K562 (cell line): ENCODE measurements around the gene SLAMF7. TPM values are rescaled to one million over a fixed set of nuclear protein-coding genes. Genes with fewer than 3 reads are reported as not detected.

Experiments
- E2F3 ChIP-seq: fragments of 250-450 bp; sonication (Bioruptor Pico); IDR thresholded peaks from 2 replicates; pipeline ENCODE4 v1.4.0; 2020; ENCODE audit warnings: mild to moderate bottlenecking
- ERF ChIP-seq: fragments of 450-650 bp; formaldehyde crosslinking; IDR thresholded peaks from 2 replicates; pipeline ENCODE4 v1.4.0; 2020; ENCODE audit warnings: mild to moderate bottlenecking, mixed read lengths
- TAF1 ChIP-seq: IDR thresholded peaks from 2 replicates; pipeline ENCODE4 v1.6.1; 2011; ENCODE audit warnings: mild to moderate bottlenecking, low read length, moderate library complexity; ENCODE audit not compliant: insufficient read depth, control insufficient read depth, severe bottlenecking; ENCODE audit errors: extremely low read depth
- ZFP1 ChIP-seq: fragments of 450-650 bp; formaldehyde crosslinking; IDR thresholded peaks from 2 replicates; pipeline ENCODE4 v1.4.0; 2020; ENCODE audit warnings: mild to moderate bottlenecking, mixed read lengths
- ZNF707 ChIP-seq: fragments of 250-450 bp; sonication (Bioruptor Pico); conservative IDR thresholded peaks from 2 replicates; pipeline ENCODE4 v1.8.0; 2022; ENCODE audit warnings: inconsistent platforms, mild to moderate bottlenecking, moderate library complexity
- ZSCAN32 ChIP-seq: fragments of 450-650 bp; formaldehyde crosslinking; IDR thresholded peaks from 2 replicates; pipeline ENCODE4 v1.4.0; 2020; ENCODE audit warnings: mild to moderate bottlenecking, moderate library complexity
- polyA plus RNA-seq, 8 experiments: library from polyadenylated mRNA; depleted of rRNA in 4 of 8; stranded (reverse) in 5 of 8; unstranded in 3 of 8; fragments of >200 nt; fragmentation: Nextera tagmentation in 2 of 8; fragmentation: Illumina TruSeq in 1 of 8; extraction: Ambion mirVana in 2 of 8; extraction: Trizol in 1 of 8; gene quantifications; 2 replicates each; pipeline versions ENCODE4 v1.2.1 to v1.2.3, GENCODE V29; 2011 to 2014; ENCODE audit warnings: inconsistent platforms in 1 of 8, missing spikeins in 1 of 8
- total RNA-seq, 7 experiments: library from RNA; depleted of rRNA in 6 of 7; stranded (reverse); fragments of >200 nt in 6 of 7; fragmentation: Illumina TruSeq in 2 of 7; extraction: Trizol in 2 of 7; gene quantifications; 2 replicates each; pipeline versions ENCODE4 v1.2.1 to v1.2.3, GENCODE V29; 2011 to 2021; ENCODE audit warnings: low replicate concordance in 1 of 7
- TF ChIP-seq, protein P1 (sequence below), 2 experiments: fragments of 450-650 bp; IDR thresholded peaks; 2 replicates each; pipeline ENCODE4 v1.6.1; 2016; ENCODE audit warnings: mild to moderate bottlenecking in 2 of 2, borderline replicate concordance in 1 of 2, low read depth in 1 of 2, moderate library complexity in 1 of 2
- TF ChIP-seq, protein P2 (sequence below): fragments of 250-450 bp; sonication (Bioruptor Pico); IDR thresholded peaks from 2 replicates; pipeline ENCODE4 v1.8.0; 2021; ENCODE audit warnings: borderline replicate concordance, mild to moderate bottlenecking, moderate library complexity; ENCODE audit not compliant: poor library complexity, severe bottlenecking
- TF ChIP-seq, protein P3 (sequence below), 2 experiments: fragments of 450-650 bp; IDR thresholded peaks; 2 replicates each; pipeline ENCODE4 v1.6.1; 2016

Gene SLAMF7
- total and polyA plus RNA-seq, 9 of the 15 experiments (the other 6 are each of a cell fraction or from before 2014, with no cell fraction given) = 0.11 to 1.2 (median 0.22) TPM; not detected in 2

DNA sequence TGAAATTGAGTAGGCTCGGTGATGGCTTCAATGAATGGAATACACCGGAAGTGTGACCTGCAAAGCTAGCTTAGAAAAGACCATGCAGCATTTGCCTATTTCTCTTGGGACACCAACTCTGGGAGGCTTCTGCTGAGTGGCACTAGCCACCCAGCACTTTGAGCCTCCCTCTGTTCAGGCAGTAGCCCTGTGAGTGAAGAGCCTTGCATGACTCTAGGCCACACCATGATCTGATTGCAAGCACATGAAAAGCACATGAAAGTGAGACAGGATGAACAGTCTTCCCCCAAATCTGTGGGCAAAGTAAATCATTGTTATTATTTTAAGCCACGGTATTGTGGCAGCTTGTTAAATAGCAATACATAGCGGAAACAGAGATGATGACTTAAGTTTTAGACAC is 30.2 kb upstream of the SLAMF7 start (continued):
- TF ChIP-seq, protein P1, sequence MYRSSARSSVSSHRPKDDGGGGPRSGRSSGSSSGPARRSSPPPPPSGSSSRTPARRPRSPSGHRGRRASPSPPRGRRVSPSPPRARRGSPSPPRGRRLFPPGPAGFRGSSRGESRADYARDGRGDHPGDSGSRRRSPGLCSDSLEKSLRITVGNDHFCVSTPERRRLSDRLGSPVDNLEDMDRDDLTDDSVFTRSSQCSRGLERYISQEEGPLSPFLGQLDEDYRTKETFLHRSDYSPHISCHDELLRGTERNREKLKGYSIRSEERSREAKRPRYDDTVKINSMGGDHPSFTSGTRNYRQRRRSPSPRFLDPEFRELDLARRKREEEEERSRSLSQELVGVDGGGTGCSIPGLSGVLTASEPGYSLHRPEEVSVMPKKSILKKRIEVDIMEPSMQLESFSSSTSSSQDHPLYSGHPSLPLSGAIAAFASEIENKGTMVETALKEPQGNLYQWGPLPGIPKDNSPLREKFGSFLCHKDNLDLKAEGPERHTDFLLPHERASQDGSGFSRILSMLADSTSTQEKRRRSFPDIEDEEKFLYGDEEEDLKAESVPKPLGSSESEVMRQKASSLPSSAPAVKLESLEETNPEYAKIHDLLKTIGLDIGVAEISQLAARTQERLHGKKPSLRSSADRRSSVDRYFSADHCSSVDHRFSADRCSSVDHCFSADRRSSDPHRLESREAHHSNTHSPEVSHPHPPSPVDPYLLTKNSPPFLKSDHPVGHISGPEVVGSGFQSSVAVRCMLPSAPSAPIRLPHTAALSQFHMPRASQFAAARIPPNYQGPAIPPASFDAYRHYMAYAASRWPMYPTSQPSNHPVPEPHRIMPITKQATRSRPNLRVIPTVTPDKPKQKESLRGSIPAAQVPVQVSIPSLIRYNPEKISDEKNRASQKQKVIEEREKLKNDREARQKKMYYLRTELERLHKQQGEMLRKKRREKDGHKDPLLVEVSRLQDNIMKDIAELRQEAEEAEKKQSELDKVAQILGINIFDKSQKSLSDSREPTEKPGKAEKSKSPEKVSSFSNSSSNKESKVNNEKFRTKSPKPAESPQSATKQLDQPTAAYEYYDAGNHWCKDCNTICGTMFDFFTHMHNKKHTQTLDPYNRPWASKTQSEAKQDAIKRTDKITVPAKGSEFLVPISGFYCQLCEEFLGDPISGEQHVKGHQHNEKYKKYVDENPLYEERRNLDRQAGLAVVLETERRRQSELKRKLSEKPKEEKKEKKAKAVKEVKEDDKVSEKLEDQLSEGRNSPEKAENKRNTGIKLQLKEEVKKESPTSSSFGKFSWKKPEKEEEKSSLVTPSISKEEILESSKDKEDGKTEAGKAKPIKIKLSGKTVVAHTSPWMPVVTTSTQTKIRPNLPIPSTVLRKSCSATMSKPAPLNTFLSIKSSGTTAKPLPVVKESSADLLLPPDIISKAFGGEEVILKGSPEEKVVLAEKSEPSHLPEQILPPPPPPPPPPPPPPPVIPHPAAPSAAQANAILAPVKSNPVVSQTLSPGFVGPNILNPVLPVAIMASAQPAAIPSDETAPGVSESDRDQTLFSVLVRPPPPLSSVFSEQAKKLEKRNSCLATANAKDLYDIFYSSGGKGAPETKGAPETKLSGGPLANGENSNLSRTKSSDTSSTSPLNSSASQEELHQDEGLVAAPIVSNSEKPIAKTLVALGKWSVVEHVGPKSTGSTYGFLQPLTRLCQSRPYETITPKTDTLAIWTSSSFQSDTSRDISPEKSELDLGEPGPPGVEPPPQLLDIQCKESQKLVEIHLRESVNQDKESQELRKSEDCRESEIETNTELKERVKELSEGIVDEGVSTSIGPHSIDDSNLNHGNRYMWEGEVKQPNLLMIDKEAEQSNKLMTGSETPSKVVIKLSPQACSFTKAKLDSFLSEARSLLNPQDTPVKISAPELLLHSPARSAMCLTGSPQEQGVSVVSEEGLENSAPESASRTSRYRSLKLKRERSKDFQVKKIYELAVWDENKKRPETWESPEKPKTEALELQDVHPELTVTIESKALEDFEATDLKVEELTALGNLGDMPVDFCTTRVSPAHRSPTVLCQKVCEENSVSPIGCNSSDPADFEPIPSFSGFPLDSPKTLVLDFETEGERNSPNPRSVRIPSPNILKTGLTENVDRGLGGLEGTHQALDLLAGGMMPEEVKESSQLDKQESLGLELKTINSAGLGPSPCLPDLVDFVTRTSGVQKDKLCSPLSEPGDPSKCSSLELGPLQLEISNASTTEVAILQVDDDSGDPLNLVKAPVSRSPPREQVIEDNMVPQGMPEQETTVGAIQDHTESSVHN (IDR thresholded peaks at IDR 0.05; ENCODE audit: borderline replicate concordance in 1 of 2, low read depth in 1 of 2) = no peak
- TF ChIP-seq ZSCAN32 (CRISPR knock-in tag) (no peak), E2F3 (CRISPR knock-in tag) (no peak), ERF (CRISPR knock-in tag) (no peak), TAF1 (no peak), ZFP1 (CRISPR knock-in tag) (no peak), ZNF707 (CRISPR knock-in tag) (no peak)
- TF ChIP-seq, protein P2, sequence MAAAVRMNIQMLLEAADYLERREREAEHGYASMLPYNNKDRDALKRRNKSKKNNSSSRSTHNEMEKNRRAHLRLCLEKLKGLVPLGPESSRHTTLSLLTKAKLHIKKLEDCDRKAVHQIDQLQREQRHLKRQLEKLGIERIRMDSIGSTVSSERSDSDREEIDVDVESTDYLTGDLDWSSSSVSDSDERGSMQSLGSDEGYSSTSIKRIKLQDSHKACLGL (CRISPR knock-in tag) = no peak
- TF ChIP-seq, protein P3, sequence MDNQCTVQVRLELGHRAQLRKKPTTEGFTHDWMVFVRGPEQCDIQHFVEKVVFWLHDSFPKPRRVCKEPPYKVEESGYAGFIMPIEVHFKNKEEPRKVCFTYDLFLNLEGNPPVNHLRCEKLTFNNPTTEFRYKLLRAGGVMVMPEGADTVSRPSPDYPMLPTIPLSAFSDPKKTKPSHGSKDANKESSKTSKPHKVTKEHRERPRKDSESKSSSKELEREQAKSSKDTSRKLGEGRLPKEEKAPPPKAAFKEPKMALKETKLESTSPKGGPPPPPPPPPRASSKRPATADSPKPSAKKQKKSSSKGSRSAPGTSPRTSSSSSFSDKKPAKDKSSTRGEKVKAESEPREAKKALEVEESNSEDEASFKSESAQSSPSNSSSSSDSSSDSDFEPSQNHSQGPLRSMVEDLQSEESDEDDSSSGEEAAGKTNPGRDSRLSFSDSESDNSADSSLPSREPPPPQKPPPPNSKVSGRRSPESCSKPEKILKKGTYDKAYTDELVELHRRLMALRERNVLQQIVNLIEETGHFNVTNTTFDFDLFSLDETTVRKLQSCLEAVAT (IDR thresholded peaks at IDR 0.05) = no peak
